Loucy (cell line): Measurements from ENCODE around the gene MCF2L2.

Experiments used
- H2AFZ ChIP-seq: fragments of 200-600 bp; sonication (generic); 2 replicates; pipeline ENCODE4 v1.6.0; 2016; ENCODE audit warnings: antibody characterized with exemption, mild to moderate bottlenecking, low read length, moderate library complexity
- H3F3A ChIP-seq: fragments of 200-600 bp; 2 replicates; pipeline ENCODE4 v1.6.0; 2016; ENCODE audit warnings: antibody characterized with exemption, low read depth, mild to moderate bottlenecking
- H3K27me3 ChIP-seq: fragments of 200-600 bp; sonication (generic); 2 replicates; pipeline ENCODE4 v1.6.1; 2014; ENCODE audit warnings: low read length, mild to moderate bottlenecking; ENCODE audit not compliant: insufficient read depth, poor library complexity, severe bottlenecking
- H3K36me3 ChIP-seq: fragments of 200-600 bp; sonication (generic); 2 replicates; pipeline ENCODE4 v1.6.1; 2016; ENCODE audit warnings: low read length; ENCODE audit not compliant: insufficient read depth
- H3K4me1 ChIP-seq: fragments of 200-600 bp; sonication (generic); 2 replicates; pipeline ENCODE4 v1.5.1; 2014; ENCODE audit warnings: low read length, mild to moderate bottlenecking; ENCODE audit not compliant: insufficient read depth, poor library complexity, severe bottlenecking
- H3K4me2 ChIP-seq: fragments of 200-600 bp; sonication (generic); 2 replicates; pipeline ENCODE4 v1.6.0; 2014; ENCODE audit warnings: antibody characterized with exemption, low read length, low read depth, mild to moderate bottlenecking; ENCODE audit not compliant: poor library complexity, severe bottlenecking
- H3K4me3 ChIP-seq: fragments of 200-600 bp; sonication (generic); 2 replicates; pipeline ENCODE4 v1.5.1; 2014; ENCODE audit warnings: low read length, mild to moderate bottlenecking, mixed read lengths; ENCODE audit not compliant: poor library complexity, severe bottlenecking
- H3K79me2 ChIP-seq: fragments of 200-600 bp; sonication (generic); 2 replicates; pipeline ENCODE4 v1.6.1; 2014; ENCODE audit warnings: low read length; ENCODE audit not compliant: insufficient read depth
- H3K9ac ChIP-seq: fragments of 200-600 bp; sonication (generic); 2 replicates; pipeline ENCODE4 v1.6.0; 2014; ENCODE audit warnings: mild to moderate bottlenecking, low read depth, low read length, moderate library complexity; ENCODE audit not compliant: poor library complexity, severe bottlenecking
- H3K9me2 ChIP-seq: fragments of 200-600 bp; sonication (generic); replicated peaks from 2 replicates; pipeline ENCODE4 v1.6.1; 2016; ENCODE audit warnings: low read depth, low read length, mixed read lengths
- H3K9me3 ChIP-seq: fragments of 200-600 bp; sonication (generic); 2 replicates; pipeline ENCODE4 v1.6.1; 2014; ENCODE audit warnings: mild to moderate bottlenecking, antibody characterized with exemption, low read length, low read depth; ENCODE audit not compliant: insufficient read depth
- H4K20me1 ChIP-seq: fragments of 200-600 bp; sonication (generic); 2 replicates; pipeline ENCODE4 v1.6.0; 2014; ENCODE audit warnings: antibody characterized with exemption, low read length, mild to moderate bottlenecking; ENCODE audit not compliant: insufficient read depth, poor library complexity, severe bottlenecking
- EZH2phosphoT487 ChIP-seq: fragments of 200-600 bp; IDR thresholded peaks from 2 replicates; pipeline ENCODE4 v1.6.1; 2018; ENCODE audit warnings: antibody characterized with exemption, mild to moderate bottlenecking, moderate library complexity, borderline replicate concordance
- TF ChIP-seq, protein P1 (sequence below): fragments of 200-600 bp; sonication (generic); conservative IDR thresholded peaks from 2 replicates; pipeline ENCODE4 v1.5.1; 2014; ENCODE audit warnings: mild to moderate bottlenecking, antibody characterized with exemption, low read length

Gene MCF2L2

GRCh38 chr3:183437061-183437460 lies 8.6 kb upstream of the MCF2L2 start:
- H3K4me1 ChIP-seq: no peaks in the 10 kb centered on the region
- H2AFZ ChIP-seq: no peak overlapping the region
- H3K36me3 ChIP-seq: no peaks in the 10 kb centered on the region
- no peak overlapping the region for H3K4me2 ChIP-seq
- no peaks in the 10 kb centered on the region for H3K9me2 ChIP-seq
- no peak for TF ChIP-seq EZH2phosphoT487
- TF ChIP-seq, protein P1, sequence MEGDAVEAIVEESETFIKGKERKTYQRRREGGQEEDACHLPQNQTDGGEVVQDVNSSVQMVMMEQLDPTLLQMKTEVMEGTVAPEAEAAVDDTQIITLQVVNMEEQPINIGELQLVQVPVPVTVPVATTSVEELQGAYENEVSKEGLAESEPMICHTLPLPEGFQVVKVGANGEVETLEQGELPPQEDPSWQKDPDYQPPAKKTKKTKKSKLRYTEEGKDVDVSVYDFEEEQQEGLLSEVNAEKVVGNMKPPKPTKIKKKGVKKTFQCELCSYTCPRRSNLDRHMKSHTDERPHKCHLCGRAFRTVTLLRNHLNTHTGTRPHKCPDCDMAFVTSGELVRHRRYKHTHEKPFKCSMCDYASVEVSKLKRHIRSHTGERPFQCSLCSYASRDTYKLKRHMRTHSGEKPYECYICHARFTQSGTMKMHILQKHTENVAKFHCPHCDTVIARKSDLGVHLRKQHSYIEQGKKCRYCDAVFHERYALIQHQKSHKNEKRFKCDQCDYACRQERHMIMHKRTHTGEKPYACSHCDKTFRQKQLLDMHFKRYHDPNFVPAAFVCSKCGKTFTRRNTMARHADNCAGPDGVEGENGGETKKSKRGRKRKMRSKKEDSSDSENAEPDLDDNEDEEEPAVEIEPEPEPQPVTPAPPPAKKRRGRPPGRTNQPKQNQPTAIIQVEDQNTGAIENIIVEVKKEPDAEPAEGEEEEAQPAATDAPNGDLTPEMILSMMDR: no peak
- no peaks in the 10 kb centered on the region for H4K20me1 ChIP-seq
- H3K27me3 ChIP-seq: no peaks in the 10 kb centered on the region
- H3K9ac ChIP-seq: no peak overlapping the region
- no peaks in the 10 kb centered on the region for H3K9me3 ChIP-seq
- H3F3A ChIP-seq: no peaks in the 10 kb centered on the region
- no peak overlapping the region for H3K4me3 ChIP-seq
- H3K79me2 ChIP-seq: no peaks in the 10 kb centered on the region

GRCh38 chr3:183435661-183436060 lies 7.2 kb upstream of the MCF2L2 start:
- Histone ChIP-seq H3K4me2 (no peak overlapping the region), H3K27me3 (no peaks in the 10 kb centered on the region), H3K9me2 (no peaks in the 10 kb centered on the region), H2AFZ (no peak overlapping the region), H3K79me2 (no peaks in the 10 kb centered on the region), H3K9me3 (no peaks in the 10 kb centered on the region), H3K4me3 (no peak overlapping the region), H4K20me1 (no peaks in the 10 kb centered on the region), H3K4me1 (no peaks in the 10 kb centered on the region), H3K9ac (no peak overlapping the region), H3K36me3 (no peaks in the 10 kb centered on the region), H3F3A (no peaks in the 10 kb centered on the region)
- no peak for TF ChIP-seq EZH2phosphoT487
- TF ChIP-seq, protein P1: no peak

- no peaks in the 10 kb centered on the region for H3K4me1 ChIP-seq
- no peaks in the 10 kb centered on the region for H4K20me1 ChIP-seq
- H3K36me3 ChIP-seq: no peaks in the 10 kb centered on the region
- H3K9me2 ChIP-seq: no peaks in the 10 kb centered on the region
- no peak overlapping the region for H3K4me2 ChIP-seq
- H3K4me3 ChIP-seq: no peak overlapping the region
- no peaks in the 10 kb centered on the region for H3K27me3 ChIP-seq
- H3K79me2 ChIP-seq: no peaks in the 10 kb centered on the region
- TF ChIP-seq, protein P1: no peak
- TF ChIP-seq EZH2phosphoT487: no peak
- no peak overlapping the region for H3K9ac ChIP-seq
- H2AFZ ChIP-seq: no peak overlapping the region
- H3F3A ChIP-seq: no peaks in the 10 kb centered on the region
- H3K9me3 ChIP-seq: no peaks in the 10 kb centered on the region
Measured at GRCh38 chr3:183434992-183435391, 6.6 kb upstream of the MCF2L2 start.
